Stimulated activated naive CD4-positive, alpha-beta T cell treated with Interleukin-2 at 50 U/mL for 16 hours (primary cell): ENCODE data around the gene ADARB2.
"Not testable (repeated sequence)": the region's sequence is repeated elsewhere in the genome, so short reads cannot be mapped to it uniquely, and the experiment has no call there.

Experiments
- DNase-seq: peaks from one replicate; lab custom pipeline; 2025; lab: John Stamatoyannopoulos, UW

Gene ADARB2

DNA sequence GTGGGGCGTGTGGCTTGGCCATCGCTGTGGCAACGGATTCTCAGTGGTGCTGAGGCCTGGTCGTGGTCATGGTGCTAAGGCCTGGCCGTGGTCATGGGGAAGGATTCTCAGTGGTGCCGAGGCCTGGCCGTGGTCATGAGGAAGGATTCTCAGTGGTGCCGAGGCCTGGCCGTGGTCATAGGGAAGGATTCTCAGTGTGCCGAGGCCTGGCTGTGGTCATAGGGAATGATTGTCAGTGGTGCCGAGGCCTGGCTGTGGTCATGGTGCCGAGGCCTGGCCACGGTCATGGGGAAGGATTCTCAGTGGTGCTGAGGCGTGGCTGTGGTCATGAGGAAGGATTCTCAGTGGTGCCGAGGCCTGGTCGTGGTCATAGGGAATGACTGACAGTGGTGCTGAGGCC lies 327.9 kb downstream of the ADARB2 start:
- DNase-seq: no peak

GRCh38 chr10:1408651-1409367 lies 328.5 kb downstream of the ADARB2 start:
- no peak for DNase-seq

DNA sequence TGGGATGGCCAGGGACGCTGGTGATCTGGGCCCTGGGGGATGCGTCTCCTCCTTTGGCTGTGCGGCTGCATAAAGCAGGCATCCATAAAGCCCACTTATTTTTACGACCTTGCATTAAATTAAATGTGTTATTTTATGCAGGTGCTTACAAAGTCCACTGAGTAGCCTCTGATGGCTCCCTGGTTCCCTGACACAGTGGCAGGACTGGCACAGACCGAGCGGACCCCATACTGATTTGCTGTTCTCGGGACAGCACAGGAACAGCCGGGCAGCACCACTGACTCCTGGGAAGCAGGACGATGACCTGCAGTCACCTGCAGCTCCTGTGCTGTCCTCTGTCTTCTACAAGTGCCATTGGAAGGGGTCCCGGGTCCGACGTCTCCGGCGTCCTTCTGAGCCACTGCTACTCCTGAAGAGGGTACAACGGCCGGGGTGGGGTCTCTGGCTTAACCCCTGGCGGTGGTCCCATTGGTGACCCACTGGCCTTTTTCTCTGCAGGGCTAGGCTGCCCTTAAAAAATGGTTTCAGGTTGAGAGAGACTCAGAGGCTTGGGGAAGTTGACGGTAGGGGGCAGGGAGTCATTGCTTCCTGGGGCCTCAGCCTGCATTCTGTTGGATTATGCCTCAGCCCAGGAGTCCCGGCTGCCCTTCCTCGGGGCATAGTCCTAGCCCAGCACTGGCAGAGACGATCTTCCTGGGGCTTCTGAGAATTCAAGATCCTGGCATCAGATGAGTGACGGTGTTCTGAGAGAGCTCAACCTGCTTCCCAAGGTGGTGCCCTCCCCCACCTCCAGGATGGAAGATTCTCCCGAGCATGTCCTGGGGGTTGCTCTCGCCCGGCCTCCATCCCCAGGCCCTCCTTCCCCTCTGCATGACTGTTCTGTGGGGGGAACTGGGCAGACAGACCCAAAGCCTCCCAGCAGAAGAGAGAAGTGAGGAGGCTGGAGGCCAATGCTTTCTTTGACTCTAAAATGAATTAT lies 330.1 kb downstream of the ADARB2 start:
- DNase-seq: no peak

DNA sequence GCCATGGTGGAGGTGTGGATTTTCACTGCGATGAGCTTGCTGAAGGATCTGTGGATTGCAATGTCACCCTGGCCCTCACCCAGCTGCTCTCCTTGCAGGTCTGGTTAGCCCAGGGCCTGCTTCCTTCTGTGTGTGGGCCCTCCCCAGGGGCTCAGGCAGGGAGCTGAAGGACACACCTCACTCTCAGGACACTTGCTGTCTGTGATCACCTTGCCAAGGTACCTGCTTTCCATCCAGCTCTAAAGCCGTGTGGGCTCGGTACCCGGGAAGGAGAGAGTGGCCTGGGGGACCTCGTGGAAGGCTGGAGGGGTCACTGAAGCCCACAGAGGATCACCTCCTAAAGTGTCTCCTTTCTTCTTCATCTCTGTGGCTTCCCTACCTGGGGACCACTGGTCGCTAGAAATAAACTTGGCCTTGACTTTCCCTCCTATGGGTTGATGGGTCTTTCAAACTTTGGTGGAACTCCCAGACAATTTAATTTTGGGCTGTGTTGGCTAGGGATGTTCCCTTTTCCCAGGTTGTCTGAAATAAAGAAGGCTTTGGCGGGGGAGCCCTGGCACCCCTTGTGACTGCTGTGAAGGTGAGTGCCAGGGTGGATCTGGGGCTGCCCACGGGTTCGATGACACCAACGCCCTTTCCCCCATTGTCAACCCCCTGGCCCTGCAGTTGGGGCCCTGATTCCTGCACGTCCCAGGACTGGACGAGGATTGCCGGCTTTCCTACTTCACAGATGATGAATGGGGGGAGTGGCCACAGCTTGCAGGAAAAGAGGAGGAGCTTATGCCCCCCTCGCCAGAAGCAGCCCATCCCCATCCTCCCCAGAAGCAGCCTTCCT lies 331.0 kb downstream of the ADARB2 start:
- no peak for DNase-seq

DNA sequence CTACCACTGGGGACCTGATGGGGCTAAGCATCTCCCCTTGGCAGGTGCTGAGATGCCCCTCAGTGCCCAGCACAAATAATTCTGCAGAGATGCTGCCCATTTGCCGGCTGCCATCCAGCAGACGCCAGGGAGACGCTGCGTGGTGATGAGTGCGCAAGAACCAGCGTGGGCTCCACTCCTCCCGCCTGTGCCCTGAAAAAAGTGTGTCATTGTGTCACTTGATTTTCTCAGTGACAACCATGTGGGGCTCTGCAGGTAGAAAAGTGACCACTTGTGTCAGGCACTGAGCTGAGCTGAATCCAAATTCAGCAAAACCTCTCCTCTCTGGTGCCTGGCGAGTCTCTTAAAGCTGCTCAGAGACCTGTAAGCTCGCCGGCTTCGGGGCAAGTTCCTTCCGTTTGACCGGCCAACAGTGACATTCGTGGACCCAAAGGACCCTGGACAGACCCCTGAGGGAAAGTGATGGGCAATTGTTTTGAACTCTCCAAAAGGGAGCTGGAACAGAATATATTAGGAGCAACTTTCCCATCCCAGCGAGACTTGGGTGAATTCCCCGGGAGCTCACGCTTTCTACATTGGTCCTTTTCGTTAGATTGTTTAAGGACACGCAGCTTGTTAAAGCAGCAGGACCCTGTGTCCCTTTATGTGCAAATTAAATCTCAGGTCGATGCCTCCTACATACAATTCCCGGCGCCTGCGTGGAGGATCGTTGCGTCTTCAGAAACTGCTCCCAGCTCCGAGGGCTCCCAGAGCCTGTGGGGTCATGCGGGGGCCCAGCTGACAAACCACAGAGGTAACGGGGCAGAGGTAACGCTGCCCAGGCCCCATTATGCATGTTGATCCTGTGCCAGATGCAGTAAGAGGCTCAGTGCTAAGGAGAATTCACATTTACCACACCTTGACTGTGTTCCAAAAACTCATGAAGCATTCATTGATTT lies 332.7 kb downstream of the ADARB2 start:
- no peak for DNase-seq

DNA sequence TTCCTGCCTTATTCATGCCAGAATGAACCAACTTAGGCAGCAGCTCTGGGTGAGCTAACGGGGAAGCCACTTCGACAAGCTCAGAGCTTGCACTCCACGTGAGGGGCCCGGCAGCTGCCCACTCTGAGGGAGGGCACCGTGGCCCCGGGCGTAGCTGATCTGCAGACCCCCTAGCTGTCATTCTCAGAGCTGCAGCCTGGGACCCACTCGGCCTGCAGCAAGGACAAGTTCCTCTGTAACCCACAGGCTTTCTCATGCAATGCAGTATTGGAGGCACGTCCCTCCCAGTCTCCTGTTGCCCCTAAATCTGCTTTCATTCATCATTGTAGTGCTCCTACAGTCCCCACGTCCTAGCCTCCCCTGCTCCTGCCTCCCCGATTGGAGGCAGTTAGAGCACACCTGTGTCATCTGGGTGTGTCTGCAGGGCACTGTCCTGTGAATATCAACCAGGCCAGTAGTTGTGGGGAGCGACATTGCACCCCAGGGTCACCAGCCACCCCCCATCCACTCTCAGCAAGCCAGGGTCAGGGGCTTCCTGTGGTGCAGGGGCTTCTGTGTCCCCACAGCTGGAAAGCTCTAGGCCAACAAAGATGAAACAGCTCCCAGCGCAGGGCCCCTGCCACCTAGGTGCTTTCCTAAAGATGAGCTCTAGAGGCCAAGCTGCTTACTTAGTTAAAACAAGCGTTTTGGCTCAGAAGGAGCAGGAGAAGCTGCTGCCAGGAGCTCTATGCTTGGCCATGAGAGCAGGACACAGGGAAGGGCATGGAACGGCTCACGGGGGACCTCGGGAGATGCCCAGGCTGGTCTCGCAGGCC lies 333.6 kb downstream of the ADARB2 start:
- DNase-seq: no peak

- DNase-seq: no peak
These were observed 334.4 kb downstream of the ADARB2 start for GRCh38 chr10:1402816-1403507.

GRCh38 chr10:1402016-1402770 lies 335.1 kb downstream of the ADARB2 start:
- DNase-seq: no peak

GRCh38 chr10:1401071-1401965 lies 336.0 kb downstream of the ADARB2 start:
- no peak for DNase-seq

DNA sequence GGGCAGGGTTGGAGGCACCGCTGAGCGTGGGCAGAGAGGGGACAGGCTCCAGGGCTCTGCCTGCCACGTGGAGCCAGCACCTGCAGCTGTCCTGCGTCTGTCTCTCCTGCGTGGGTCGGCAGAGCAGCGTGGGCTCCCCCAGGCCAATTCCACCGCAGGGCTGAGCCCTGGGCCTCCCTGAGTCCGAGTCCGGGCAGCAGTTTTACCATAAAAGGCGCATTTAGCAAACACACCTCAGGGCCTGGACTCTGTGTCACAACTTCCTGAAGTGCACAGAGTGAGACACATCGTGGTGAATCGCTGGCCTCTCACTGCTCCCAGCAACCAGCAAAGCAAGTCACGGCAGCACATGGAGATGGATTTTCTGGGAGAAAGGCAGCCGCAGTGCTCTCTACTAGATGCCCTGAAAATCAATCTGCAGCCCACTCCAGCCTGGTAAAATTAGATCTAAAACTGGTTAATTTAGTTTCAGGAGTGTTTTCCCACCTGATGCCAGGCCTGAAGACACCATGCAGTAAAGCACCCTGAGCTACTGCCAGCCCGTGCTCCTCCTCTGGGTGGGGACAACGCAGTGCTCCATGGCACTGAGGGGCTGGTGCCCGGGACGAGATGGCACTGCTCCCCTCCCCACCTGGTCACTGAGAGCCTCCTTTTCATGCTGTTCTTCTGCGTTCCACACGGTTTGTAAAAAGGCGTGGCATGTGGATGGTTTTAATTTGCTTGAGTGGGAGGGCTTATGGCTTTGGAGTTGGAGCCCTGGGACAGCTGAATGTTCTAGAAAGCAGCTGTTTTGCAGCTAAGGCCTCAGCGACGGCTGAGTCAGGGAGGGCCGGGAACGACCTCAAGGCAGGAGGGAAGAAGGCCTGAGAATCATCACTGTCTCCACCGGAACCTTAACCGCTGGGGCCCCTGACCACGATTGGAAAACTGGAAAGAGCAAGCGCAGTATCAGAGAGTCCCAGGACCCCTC lies 336.9 kb downstream of the ADARB2 start:
- no peak for DNase-seq

- DNase-seq: no peak
These were observed 337.8 kb downstream of the ADARB2 start for GRCh38 chr10:1399431-1400100.

DNA sequence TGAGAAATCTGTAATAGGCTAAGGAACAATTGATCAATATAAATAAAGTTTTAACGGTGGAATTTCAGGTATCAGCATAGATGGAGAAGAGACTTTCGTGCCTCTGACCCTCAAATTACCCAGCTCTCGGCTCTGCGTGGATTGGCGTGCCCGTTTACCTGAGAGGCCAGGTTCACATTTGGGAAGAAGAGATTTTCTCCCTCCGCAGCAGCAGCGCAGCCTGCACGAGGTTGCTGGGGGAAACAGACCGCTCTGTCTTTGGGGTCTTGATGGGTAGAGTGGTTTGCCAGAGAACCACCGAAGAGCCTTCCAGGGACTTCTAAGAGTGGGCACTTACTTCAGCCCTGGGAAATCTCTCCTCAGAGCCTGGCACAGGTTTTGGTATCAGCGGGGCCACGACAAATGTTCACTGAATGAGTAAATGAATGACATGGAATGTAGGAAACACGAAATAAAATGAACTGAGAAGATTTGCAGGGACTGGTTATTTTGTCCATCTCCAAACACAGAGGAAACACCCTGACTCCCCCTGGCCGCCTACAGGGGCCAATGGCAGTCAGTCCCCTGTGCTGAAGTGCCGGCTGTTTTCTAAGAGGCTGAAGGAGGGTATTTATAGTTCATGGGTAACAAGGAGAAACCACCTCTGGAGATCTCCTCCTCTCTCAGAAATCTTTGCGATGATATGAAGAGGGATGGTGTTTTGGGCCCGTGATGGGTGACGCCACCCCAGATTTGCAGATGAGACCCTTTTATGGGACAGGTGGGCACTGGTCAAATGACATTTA lies 338.5 kb downstream of the ADARB2 start:
- DNase-seq: no peak

DNA sequence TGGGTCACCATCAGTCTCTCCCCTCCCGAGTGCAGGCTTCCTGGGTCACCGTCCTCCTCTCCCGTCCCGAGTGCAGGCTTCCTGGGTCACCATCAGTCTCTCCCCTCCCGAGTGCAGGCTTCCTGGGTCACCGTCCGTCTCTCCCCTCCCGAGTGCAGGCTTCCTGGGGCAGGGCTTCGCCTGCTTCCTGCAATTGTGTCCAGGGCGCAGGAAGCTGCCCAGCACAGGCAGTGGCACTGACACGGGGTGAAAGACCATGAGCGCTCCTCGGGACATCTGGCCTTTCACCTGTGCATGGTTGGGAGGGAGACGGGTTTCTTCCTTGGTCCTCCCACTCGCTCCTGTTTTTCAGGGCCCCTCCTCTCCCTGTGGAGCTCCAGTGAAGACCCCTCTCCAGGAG lies 339.2 kb downstream of the ADARB2 start:
- not testable (repeated sequence) for DNase-seq

- DNase-seq: no peak
These were observed 341.1 kb downstream of the ADARB2 start for GRCh38 chr10:1396297-1396635.
